Activated CD4-positive, alpha-beta memory T cell treated with anti-CD3 and anti-CD28 coated beads for 36 hours (primary cell): ENCODE data around the gene CBS. TPM values are rescaled to one million over a fixed set of nuclear protein-coding genes. Genes with fewer than 3 reads are reported as not detected.
"Not testable (repeated sequence)": the region's sequence is repeated elsewhere in the genome, so short reads cannot be mapped to it uniquely, and the experiment has no call there.

Source experiments
- CTCF ChIA-PET: fragments of 350-600 bp; sonication (Branson Sonifier 250); formaldehyde crosslinking; loops from one replicate; lab custom pipeline; 2021; ENCODE audit warnings: antibody characterized with exemption, inconsistent platforms; lab: Charles Lee
- POLR2A ChIA-PET: fragments of 350-600 bp; sonication (Branson Sonifier 250); formaldehyde crosslinking; loops from one replicate; lab custom pipeline; 2021; ENCODE audit warnings: antibody characterized with exemption; lab: Charles Lee
- DNase-seq: peaks from one replicate; pipeline ENCODE4 v3.0.0-alpha.2; 2020
- H3K27ac Mint-ChIP-seq: one replicate; pipeline ENCODE4 v1.8.0; 2021; ENCODE audit warnings: mixed read lengths
- H3K27me3 Mint-ChIP-seq: one replicate; pipeline ENCODE4 v1.8.0; 2021; ENCODE audit warnings: mixed read lengths
- H3K36me3 Mint-ChIP-seq: one replicate; pipeline ENCODE4 v1.8.0; 2021; ENCODE audit warnings: mixed read lengths
- H3K4me1 Mint-ChIP-seq: one replicate; pipeline ENCODE4 v1.8.0; 2021; ENCODE audit warnings: low read depth, mixed read lengths
- H3K4me3 Mint-ChIP-seq: one replicate; pipeline ENCODE4 v1.8.0; 2021; ENCODE audit warnings: mild to moderate bottlenecking, mixed read lengths
- H3K9me3 Mint-ChIP-seq: one replicate; pipeline ENCODE4 v1.8.0; 2021; ENCODE audit warnings: mixed read lengths
- intact Hi-C: fragments of 100-400 bp; cut with micrococcal nuclease; formaldehyde crosslinking; loops from one replicate; pipeline ENCODE4 v1.15.1; 2023
- total RNA-seq, 2 experiments: library from RNA; stranded (reverse); gene quantifications; one replicate each; pipeline ENCODE4 v1.2.3, GENCODE V29; 2021

Gene CBS
- total RNA-seq, 2 experiments from 2014 or later, result 54.7 to 63.6 TPM

GRCh38 chr21:43090947-43091346, 15.3 kb upstream of the CBS start:
- H3K4me1 Mint-ChIP-seq, H3K9me3 Mint-ChIP-seq, DNase-seq, H3K27ac Mint-ChIP-seq, H3K27me3 Mint-ChIP-seq, intact Hi-C loops, CTCF ChIA-PET, POLR2A ChIA-PET, H3K4me3 Mint-ChIP-seq, H3K36me3 Mint-ChIP-seq: not testable (repeated sequence)

GRCh38 chr21:43089463-43089862, 13.8 kb upstream of the CBS start:
- intact Hi-C loops, result not testable (repeated sequence)

GRCh38 chr21:43082587-43083300, 7.1 kb upstream of the CBS start:
- H3K27me3 Mint-ChIP-seq, H3K36me3 Mint-ChIP-seq, H3K27ac Mint-ChIP-seq, H3K9me3 Mint-ChIP-seq, H3K4me1 Mint-ChIP-seq, H3K4me3 Mint-ChIP-seq, CTCF ChIA-PET, intact Hi-C loops, DNase-seq, POLR2A ChIA-PET: not testable (repeated sequence)

More at GRCh38 chr21:43089463-43089862, 13.8 kb upstream of the CBS start:
- H3K4me3 Mint-ChIP-seq, H3K36me3 Mint-ChIP-seq, H3K9me3 Mint-ChIP-seq, H3K27ac Mint-ChIP-seq, CTCF ChIA-PET, DNase-seq, H3K4me1 Mint-ChIP-seq, H3K27me3 Mint-ChIP-seq, POLR2A ChIA-PET: not testable (repeated sequence)

GRCh38 chr21:43076643-43077042, 1.0 kb upstream of the CBS start:
- POLR2A ChIA-PET, DNase-seq, CTCF ChIA-PET, H3K9me3 Mint-ChIP-seq, H3K27ac Mint-ChIP-seq, H3K4me1 Mint-ChIP-seq, intact Hi-C loops, H3K27me3 Mint-ChIP-seq, H3K4me3 Mint-ChIP-seq, H3K36me3 Mint-ChIP-seq: not testable (repeated sequence)

GRCh38 chr21:43076023-43076637, 495 bp upstream of the CBS start:
- POLR2A ChIA-PET, H3K27me3 Mint-ChIP-seq, intact Hi-C loops: not testable (repeated sequence)

GRCh38 chr21:43074401-43075169, 1.1 kb downstream of the CBS start:
- H3K27me3 Mint-ChIP-seq, H3K36me3 Mint-ChIP-seq, CTCF ChIA-PET, intact Hi-C loops, DNase-seq, H3K9me3 Mint-ChIP-seq, H3K4me3 Mint-ChIP-seq, POLR2A ChIA-PET, H3K27ac Mint-ChIP-seq, H3K4me1 Mint-ChIP-seq: not testable (repeated sequence)

More at GRCh38 chr21:43076023-43076637, 495 bp upstream of the CBS start:
- H3K27ac Mint-ChIP-seq, H3K4me1 Mint-ChIP-seq, CTCF ChIA-PET, H3K36me3 Mint-ChIP-seq, DNase-seq, H3K4me3 Mint-ChIP-seq, H3K9me3 Mint-ChIP-seq: not testable (repeated sequence)

- DNase-seq, intact Hi-C loops, H3K27me3 Mint-ChIP-seq, H3K9me3 Mint-ChIP-seq, CTCF ChIA-PET, H3K36me3 Mint-ChIP-seq, H3K27ac Mint-ChIP-seq, H3K4me3 Mint-ChIP-seq, POLR2A ChIA-PET, H3K4me1 Mint-ChIP-seq: not testable (repeated sequence)
Measured at GRCh38 chr21:43072742-43073141, 2.9 kb downstream of the CBS start.

GRCh38 chr21:43069682-43070081, 6.0 kb downstream of the CBS start:
- H3K27me3 Mint-ChIP-seq, H3K27ac Mint-ChIP-seq, POLR2A ChIA-PET, DNase-seq, H3K36me3 Mint-ChIP-seq, intact Hi-C loops, H3K4me3 Mint-ChIP-seq, H3K4me1 Mint-ChIP-seq, CTCF ChIA-PET, H3K9me3 Mint-ChIP-seq: not testable (repeated sequence)

- CTCF ChIA-PET, H3K27me3 Mint-ChIP-seq, intact Hi-C loops, H3K4me1 Mint-ChIP-seq, H3K36me3 Mint-ChIP-seq, H3K27ac Mint-ChIP-seq, H3K4me3 Mint-ChIP-seq, POLR2A ChIA-PET, DNase-seq, H3K9me3 Mint-ChIP-seq: not testable (repeated sequence)
Measured at GRCh38 chr21:43068065-43068464, 7.6 kb downstream of the CBS start.

- H3K9me3 Mint-ChIP-seq, H3K4me3 Mint-ChIP-seq, H3K36me3 Mint-ChIP-seq, H3K27ac Mint-ChIP-seq, POLR2A ChIA-PET, DNase-seq, CTCF ChIA-PET, intact Hi-C loops, H3K27me3 Mint-ChIP-seq, H3K4me1 Mint-ChIP-seq: not testable (repeated sequence)
Measured at GRCh38 chr21:43066690-43067089, 8.9 kb downstream of the CBS start.

GRCh38 chr21:43065991-43066390, 9.6 kb downstream of the CBS start:
- H3K27ac Mint-ChIP-seq, POLR2A ChIA-PET, intact Hi-C loops, H3K9me3 Mint-ChIP-seq, H3K36me3 Mint-ChIP-seq, H3K4me3 Mint-ChIP-seq, H3K27me3 Mint-ChIP-seq, DNase-seq, CTCF ChIA-PET, H3K4me1 Mint-ChIP-seq: not testable (repeated sequence)

GRCh38 chr21:43064265-43064917, 11.2 kb downstream of the CBS start:
- H3K27ac Mint-ChIP-seq, CTCF ChIA-PET, H3K4me1 Mint-ChIP-seq, H3K4me3 Mint-ChIP-seq, intact Hi-C loops, H3K27me3 Mint-ChIP-seq, H3K9me3 Mint-ChIP-seq, DNase-seq, POLR2A ChIA-PET, H3K36me3 Mint-ChIP-seq: not testable (repeated sequence)
